ENCODE data around the gene CD81.

Gene CD81

DNA sequence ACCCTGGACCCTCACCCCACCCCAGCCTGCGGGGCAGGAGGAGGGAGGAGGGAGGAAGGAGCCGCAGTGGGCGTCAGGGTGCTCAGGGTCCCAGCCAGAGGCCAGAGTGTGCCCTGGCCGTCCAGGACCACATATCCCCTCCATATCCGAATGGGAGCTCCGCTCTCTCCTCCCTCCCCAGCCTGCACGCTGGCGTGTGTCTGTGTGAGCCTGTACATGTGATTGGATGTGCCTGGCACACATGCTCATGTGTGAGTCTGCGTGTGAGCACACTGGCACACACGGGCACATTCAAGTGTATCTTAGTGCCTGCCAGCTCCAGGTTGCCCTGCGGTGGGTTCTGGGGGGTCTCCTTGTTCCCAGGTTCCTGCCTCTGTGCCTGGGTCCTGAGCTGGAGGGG lies 31.6 kb downstream of the CD81 start:
- DNase-seq, result no peak

DNA sequence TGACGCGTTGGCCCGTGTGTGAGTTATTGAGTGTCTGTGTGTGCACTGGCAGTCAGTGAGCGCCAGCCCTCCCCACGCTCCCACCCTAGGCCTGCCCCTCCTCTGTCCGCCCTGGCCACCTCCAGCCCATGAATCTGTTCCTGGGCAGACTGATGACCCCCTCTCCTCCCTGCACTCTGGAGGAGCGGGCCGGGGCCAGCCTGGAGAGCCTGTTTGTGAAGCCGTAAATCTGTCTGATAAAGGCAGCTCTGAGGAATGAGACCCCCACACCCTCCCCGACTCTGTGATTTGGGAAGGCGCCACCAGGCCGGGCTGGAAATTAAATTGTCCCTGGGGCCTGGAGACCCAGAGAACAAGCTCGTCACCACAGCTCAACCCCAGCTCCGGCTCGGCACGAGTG lies 32.0 kb downstream of the CD81 start:
- no peak for DNase-seq

DNA sequence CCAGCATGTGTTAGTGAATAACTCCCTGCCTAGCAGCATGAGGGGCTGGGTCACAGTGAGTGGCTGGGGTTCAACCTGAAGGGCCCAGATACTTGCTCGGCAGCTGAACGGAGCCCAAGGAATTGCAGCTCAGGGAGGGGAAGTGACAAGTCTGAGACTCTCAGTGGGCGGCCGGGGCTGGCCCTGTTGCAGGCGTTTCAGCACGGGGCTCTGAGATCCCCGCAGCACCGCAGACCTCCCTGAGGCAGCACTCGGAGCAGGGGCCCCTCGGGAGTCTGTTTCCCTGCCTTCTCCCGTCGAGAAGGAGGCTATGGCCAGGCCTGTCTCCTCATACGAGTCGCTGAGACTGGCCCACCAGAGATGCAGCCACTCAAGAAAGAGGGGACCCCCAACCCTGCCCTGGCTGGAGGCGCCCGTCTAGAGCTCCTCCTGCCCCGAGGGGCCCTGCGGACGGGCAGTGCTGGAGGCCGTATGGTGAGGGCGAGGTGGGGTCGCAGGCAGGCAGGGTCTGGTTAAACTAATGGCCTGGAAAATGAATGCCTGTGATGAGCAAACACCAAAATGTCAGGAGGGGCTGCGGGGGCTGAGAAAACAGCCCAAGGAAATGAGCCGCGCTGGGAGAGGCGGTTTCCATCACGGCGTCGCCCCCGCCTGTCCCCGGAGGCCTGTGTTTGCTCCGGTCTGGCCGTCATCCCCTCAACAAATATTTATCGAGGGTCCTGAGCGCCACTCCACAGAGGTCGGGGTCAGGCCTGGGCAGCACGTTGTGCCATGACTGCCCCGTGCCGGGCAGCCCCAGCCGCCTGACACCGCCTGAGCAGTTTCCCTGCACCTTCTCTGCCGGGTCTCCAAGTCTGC lies 32.7 kb downstream of the CD81 start:
- DNase-seq, result no peak

DNA sequence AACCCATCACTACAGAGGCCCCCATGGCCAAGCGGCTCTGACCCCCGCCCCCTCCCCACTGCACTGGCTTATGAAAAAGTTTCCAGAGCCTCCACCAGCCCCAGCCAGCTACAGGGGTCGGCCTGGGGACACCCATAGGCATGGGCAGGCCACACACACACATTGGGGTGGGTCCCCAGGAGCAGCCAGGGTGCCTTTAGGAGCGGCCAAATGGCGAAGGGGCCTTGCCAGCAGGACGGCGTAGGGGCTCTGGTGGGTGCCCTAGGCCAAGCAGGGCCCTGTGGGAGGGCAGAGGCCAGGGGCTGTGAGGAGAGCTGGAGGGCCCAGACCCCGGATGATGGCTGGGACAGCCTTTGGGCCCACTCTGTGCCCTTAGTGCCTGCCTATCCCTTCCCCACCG lies 33.5 kb downstream of the CD81 start:
- DNase-seq, result no peak

DNA sequence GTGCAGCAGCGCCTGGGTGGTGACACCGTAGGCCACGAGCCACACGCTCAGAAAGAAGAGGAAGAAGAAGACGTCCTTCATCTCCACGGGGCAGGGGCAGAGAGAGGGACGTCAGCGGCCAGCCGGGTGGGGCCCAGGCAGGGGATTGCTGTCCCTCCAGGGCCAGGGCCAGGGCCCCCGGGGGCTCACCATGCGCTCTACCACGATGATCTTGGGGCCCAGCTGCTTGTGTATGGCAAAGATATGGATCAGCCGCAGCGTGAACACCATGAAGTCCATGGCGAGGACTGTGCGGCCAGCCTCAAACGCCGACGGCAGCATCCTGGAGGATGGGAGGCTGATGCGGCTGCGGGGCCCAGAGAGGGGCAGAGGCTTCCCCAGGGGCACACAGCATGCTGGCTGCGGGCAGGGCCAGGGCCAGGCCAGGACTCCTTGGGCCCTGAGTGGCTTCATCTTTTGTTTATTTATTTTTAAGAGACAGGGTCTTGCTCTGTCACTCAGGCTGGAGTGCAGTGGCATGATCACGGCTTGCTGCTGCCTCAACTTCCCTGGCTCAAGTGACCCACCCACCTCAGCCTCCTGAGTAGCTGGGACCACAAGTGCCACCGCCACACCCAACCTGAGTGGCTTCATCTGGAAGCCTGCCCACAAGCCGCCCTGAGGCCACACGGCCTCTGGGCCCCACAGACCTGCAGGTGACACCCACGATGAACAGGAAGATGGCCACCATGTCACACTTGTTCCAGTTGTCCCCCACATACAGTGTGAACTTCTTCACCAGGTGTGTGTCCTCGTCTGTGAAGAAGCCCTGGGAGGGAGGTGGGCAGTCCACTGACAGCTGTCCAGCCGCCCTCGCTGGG lies 34.6 kb downstream of the CD81 start:
- no peak for DNase-seq

DNA sequence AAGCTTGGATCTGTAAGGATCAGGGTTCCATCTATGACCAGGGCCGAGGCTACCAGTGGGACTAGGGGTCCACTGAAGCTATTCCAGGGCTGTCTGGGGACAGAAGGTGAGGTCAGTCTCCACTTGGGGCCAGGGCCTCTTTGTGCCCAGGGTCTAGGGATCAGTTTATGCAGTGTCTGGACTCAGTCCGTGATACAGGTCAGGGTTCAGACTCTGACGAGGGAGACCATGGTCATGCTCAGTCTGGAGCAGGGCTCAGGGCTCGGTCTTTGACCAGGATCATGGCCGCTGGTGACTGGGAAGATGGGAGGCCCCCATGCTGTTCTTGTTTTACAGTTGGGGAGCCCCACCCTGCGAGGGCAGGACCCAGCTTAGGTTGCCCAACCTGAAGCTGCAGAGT lies 35.2 kb downstream of the CD81 start:
- DNase-seq, result no peak

DNA sequence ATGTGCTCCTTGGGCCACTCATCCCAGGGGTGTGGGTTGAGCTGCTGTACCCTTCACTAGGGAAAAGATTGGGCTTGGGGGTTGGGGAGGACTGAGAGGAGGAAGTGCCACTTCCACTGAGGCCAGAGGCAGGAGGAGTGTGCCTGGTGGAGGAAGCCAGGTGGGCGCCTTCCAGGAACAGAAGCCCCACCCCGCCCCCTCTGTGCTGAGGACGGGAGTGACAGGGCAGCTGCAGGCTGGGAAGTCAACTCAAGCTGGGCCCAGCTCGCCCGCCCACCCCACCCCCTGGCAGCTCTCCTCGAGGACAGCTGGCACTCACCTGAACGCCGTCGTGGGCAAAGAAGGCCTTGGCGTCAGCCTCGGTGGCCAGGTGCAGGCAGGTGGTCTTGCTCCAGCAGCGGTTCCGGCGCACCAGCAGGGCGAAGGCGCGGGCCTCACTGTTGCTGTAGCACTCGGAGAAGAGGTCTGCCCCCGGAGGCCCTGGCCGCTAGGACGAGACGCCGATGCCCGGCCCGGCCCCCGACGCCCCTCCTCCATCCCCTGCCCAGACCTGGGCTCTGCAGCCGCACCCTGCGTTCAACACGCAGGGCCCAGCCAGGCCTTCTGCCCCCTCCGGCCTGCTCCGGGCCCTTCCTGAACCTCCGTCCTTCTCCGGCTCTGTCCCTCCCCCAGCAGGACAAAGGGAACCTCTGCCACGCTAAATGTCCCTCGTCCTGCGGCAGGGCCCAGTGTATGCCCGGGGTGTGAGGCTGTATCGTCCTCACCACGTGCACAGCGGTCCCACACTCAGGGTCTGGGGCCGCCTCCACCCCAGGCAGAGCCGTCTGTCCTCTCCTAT lies 36.9 kb downstream of the CD81 start:
- DNase-seq, result no peak

DNA sequence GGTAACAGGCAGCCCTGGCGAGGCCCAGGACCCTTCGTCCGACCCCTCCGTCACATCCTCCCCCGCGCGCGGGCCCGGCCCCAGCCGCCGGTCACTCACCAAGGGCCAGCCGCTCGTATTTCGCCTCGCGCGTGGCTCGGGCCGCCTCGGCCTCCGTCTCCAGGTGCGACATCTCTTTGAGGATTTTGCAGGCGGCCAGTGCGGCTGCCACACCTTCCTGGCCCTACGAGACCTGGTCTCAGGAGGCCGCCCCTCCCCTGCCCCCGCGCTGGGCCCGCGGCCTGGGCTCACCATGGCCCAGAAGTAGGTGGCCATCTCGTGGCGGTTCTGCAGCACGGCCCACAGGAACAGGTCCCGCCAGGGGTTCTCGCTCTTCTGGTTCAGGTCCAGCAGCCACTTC lies 37.5 kb downstream of the CD81 start:
- no peak for DNase-seq

DNA sequence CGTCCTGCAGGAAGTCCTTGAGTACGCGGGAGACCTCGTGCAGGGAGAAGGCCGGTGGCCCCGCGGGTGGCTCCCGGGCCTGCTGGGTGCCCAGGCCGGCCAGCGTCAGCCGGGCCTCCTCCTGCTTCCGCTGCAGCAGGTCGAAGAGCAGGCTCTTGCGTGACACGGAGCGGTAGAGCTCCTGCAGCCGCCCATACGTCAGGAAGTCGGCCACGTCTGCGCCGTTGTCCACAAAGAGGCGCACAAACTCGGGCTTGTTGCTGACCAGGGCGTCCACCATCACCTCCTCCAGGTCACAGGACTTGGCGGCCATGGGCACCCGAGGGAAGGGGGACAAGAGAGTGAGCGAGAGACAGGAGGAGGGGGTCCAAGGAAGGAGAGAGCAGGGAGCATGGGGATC lies 38.1 kb downstream of the CD81 start:
- DNase-seq, result no peak

DNA sequence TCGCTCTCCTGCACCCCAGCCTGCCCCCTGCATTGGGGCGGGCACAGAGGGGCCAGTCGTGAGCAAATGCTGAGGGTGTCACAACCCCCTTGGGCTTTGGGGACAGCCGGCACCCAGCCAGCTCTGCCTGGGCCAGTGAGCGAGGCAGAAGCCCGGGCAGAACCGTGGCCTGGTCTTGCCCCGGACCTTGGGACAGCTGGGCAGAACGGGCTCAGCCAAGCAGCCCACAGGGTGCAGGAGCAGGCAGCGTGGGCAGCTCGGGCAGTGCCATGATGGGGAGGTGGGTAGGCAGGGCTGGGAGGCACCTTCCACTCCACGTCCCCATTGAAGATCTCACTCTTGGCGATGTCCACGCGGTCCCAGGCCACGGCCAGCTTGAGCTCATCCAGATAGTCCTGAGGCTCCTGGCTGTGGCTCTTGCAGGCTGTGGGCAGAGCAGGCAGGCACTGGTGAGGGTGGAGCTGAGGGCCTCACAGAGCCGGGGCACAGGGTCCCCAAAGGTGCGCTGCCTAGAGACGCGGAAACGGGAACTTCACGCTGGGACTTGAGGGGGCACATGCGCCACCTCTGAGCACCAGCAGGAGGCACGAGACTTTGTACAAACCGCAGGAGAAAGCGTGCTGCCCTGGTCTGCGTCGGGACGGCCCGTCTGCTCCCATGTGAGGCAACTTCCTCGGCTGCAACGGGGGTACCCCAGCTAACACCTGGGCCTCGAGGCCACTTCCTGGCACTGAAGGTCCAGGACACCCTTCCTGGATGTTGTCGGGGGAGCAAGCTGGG lies 38.7 kb downstream of the CD81 start:
- no peak for DNase-seq

DNA sequence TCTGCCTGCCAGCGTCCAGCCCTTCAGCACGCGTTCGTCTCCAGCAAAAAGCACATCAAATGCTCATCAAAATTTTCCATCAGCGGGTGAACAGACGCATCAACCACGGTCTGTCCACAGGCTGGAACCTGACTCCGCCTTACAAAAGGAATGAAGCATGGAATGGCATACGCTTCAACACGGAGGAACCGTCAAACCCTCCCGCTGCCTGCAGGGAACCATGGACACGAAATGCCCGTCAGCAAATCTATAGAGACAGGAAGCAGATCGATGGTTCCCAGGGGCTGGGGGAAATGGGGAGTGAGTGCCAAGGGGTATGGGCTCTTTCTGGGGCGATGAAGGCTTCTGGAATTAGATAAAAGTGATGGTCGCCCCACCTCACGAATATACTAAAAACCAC lies 39.7 kb downstream of the CD81 start:
- DNase-seq, result no peak

DNA sequence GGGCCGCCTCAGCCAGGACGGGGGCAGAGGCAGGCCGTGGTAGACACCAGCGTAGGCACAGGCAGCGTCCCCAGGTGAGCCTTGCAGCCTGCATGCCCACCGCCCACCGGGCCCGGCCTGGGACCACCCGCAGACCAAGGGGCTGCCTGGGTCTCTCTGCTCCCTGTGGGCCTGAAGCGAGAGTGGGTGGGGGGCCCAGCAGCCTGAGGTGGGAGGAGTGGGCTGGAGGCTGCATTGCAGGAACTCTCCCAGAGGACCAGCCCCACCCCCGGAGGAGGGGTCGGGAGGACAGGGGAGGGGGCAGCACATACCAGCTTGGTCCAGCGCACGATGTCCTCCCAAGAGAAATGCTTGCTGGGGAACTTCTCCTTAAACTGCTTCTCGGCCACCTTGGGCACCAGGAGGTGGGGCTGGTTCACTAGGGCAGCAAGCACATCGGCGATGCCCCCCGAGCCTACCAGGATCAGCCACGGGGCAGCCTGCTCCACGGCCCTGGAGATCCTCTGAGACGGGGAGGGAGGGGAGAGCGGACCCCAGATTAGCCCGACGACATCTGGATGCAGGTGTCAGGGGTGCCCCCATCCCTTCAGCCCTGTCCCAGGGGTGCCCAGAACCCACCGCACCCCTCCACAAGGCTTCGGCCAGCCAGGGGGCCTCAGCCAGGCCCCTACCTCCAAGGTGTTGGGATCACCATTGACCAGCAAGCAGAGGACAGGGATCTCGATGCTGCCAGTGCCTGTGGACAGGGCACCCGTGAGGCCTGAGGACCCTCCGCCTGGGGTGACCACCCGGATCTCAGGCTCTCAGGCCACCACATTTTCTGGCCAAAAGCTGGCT lies 41.0 kb downstream of the CD81 start:
- no peak for DNase-seq

DNA sequence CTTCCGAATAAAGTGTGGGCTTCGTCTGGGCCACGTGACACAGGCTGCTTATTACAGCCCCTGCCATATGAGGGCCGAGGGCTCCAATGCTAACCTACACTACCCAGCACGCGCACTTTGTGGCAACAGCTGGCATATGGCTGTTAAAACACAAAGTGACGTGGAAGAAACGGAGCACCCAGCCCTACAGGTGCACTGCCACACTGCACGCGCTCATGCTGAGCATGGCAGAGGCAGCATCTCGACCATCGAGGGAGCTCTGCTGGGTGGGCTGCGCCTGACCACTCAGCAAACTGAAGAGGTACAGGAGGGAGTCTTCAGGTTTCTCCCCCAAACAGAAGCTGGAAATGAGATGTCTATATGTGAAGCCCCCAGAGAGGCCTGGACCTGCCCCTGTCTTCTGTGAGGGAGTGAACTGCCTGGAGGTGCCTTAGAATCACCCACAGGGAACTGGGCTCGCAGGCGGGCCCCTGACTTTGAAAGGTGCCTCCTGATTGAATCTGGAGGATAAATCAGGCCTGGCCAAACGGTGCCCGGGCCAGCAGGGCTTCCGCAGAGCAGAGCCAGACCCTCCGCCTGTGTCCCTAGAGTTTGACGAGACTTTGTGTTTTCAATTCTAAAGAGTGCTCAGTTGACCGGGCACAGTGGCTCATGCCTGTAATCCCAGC lies 41.7 kb downstream of the CD81 start:
- DNase-seq, result no peak

DNA sequence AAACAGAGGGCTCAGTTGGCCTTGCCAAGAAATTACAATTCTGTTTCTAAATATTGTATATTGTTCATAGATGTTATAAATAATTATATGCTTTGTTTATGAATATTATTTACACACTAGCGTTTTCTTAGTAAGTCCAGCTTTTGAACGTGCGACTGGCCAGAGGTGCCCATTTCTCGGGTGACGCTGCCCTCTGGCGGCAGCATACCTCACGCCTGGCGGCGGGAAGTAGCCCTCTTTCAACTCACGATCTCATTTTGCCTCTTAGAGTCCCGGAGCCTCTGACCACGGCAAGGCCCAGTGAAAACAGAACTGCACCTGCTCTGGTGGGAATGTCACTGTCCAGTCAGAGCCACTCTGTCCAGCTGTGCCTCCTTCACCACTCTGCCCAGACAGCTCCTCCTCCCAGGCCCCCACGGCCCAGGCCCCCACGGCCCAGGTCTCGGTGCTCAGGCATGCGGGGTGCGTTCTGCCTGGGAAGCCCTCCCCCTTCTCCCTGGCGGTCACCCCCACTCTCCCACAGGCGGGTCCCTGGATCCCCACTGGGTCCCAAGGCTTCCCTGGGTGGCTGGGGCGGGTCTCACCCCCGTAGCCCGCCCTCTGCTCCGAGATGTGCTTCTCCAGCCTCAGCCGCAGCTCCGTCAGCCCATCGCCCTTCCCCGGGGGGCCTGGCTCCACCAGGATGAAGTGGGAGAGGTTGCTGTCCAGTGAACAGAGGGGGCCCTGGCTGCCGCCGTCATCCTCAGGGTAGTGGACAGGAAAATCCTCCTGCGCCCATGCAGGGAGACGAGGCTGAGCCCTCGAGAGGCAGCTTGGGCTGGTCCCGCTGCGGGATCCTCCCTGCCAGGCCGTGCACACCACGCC lies 42.8 kb downstream of the CD81 start:
- peak in 1 of 2 experiments; percentile 73 for DNase-seq

DNA sequence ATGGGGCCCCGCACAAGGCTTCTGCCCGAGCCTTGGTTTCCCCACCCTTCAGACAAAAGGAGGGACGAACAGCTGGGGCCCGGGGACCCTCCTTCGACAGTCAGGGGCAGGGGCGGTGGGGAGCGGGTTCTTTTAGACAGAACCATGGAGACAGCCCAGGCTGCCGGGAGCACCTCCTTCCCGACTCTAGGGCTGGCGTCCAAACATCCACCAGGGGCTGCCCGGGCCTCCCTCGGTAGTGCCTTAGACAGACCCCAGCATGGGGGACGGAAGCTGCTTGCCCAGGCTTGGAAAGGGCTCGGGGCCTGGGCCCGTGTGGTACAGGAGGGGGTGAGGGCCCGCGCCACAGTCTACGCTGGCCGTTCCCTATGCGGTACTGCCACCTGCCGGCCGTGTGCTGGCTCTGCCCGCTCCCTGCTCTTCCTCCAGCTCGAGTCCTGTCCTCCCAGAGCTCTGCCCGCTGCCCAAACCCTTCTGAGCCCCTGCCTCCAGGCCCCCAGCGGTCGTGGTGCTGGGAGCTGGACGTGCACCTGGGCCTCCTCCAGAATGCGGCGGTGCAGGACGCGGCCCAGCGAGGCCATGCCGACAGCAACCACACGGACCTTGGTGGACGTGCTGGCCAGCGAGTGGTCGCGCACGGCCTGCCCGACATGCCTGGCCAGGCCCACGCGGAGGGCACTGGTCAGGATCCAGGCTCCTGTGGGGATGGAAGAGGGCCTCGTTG lies 43.6 kb downstream of the CD81 start:
- peak in 1 of 2 experiments; percentile 51 for DNase-seq

DNA sequence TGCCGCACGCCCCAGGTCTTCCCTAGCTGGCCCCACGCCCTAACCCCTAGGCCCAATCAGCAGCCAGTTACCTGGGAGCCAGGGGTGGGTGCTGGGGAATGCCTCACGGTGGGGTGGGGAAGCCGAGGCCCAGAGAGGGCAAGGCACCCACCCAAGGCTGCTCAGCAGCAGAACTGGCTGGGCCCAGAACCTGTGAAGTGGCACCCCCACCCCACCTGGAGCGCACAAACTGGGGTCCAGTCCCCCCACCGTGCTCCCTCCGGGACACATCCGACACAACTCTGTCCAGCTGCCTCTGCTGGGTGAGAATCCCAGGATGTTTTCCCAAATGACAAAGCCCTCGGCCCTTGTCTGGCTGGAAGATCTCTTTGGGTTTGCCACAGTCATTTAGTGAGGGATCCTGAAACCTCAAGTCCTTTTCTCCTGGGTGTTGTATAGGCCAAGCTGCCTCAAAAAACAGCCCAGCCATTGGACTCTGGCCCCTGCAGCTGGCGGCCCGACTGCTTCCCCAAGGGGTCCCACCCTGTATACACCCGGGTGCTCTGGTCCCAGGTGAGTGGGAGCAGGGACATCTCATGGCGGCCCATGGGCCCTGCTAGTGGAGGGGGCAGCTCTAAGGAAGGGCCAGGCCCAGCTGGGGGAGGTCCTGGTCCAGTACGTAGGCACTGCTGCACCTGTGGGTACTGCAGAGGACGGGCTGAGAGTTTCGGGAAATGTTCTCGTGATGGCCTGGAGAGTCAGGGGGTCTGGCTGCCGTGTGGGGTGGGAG lies 44.3 kb downstream of the CD81 start:
- DNase-seq, result no peak

DNA sequence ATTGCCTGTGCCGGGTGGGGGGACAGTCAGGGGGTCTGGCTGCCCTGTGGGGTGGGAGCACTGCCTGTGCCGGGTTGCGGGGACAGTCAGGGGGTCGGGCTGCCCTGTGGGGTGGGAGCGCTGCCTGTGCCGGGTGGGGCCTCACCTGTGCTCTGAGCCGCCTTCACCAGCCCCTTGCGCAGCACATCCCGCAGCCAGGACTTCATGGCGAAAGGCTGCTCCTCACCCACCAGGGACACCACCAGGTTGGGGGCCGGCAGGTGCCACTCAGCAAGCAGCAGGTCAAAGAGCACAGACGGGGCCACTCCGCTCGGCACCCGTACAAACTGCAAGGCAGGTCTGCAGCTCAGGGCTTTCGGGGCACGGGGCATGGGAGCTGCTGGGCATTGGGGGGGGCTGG lies 44.9 kb downstream of the CD81 start:
- DNase-seq, result no peak

DNA sequence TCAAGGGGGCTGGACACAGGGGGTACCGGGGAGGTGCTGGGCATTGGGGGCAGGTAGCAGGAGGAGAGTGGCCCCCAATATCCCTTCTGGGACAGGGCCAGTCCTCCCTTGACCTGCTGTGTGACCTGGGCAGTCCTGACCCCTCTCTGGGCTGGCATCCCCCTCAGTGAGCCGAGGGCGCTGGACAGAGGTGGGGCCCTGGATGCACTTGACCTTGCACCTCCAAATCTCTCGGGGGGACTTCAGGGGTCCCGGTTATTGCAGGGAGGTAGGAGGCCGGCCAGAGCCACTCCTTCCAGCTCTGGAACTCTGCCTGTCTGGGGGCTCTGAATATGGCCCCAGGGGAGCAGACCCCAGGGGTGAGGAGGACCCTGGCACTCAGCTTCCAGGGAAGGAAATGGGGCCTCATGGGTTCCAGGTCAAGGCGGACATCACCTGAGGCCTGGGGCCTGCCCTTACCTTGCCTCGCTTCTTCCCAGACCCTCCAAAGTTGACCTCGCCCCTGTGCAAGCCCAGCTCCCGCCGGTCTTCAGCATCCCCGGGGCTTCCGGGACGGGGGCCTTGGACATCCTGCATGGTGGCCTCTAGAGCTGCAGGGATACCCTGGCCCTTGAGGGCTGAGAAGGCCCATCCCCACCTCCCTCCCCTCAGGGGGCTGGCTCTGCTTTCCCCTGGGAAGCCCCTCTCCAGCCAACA lies 45.5 kb downstream of the CD81 start:
- DNase-seq, result no peak

All from SW 1271 (cell line).